ENCODE results near the gene GRM1.

DNA sequence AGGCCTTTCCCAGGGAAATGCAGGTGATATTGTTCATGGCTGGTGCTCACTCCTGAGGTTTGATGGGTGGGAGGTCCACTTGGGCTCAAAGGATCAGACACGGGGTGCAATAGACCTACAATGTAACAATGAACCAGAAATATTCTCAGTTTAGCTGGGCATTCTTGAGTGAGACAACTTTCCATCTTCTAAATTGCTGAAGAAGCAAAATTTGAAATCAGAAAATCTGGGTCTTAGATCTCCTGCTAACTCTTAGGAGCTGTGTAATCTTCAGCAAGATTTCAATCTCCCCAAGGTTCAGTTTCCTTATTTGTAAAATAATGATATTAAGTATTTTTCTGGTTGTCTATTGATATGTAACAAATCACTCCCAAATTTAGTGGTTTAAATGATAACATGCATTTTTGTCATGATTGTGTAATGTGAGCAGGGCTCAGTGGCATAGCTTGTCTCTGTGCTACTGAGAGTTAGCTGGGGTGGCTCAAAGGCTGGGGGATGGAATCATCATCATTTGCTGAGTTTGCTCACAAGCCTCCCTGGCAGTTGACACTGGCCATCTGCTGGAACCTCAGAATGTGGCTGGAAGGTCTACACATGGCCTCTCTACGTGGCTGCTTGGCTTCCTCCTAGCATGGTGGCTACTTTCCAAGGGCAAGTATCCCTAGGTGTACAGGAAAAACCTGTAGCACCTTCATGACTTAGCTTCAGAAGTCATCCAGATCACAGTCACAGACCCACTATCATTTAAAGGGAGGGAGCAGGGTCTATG lies 98.8 kb downstream of the GRM1 start:
- TF ChIP-seq, protein P1, sequence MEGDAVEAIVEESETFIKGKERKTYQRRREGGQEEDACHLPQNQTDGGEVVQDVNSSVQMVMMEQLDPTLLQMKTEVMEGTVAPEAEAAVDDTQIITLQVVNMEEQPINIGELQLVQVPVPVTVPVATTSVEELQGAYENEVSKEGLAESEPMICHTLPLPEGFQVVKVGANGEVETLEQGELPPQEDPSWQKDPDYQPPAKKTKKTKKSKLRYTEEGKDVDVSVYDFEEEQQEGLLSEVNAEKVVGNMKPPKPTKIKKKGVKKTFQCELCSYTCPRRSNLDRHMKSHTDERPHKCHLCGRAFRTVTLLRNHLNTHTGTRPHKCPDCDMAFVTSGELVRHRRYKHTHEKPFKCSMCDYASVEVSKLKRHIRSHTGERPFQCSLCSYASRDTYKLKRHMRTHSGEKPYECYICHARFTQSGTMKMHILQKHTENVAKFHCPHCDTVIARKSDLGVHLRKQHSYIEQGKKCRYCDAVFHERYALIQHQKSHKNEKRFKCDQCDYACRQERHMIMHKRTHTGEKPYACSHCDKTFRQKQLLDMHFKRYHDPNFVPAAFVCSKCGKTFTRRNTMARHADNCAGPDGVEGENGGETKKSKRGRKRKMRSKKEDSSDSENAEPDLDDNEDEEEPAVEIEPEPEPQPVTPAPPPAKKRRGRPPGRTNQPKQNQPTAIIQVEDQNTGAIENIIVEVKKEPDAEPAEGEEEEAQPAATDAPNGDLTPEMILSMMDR (IDR thresholded peaks at IDR 0.05): no peak
- no peak for TF ChIP-seq POLR2A (IDR thresholded peaks at IDR 0.05)
